H9 (cell line): ENCODE measurements around the gene NEDD4L. TPM values are rescaled to one million over a fixed set of nuclear protein-coding genes. Genes with fewer than 3 reads are reported as not detected.
A peak's percentile ranks its signal among the peaks of the same experiment; 100 is the strongest.

ENCODE experiments used
- DNase-seq: peaks from one replicate; pipeline ENCODE4 v3.0.0-alpha.2; 2017
- H2AFZ ChIP-seq: one replicate; pipeline ENCODE4 v1.6.1; 2013; ENCODE audit warnings: mild to moderate bottlenecking, low read length, control low read depth, moderate library complexity
- H2AK5ac ChIP-seq: 2 replicates; pipeline ENCODE4 v1.6.1; 2013; ENCODE audit warnings: low read length, control low read depth, mixed read lengths; ENCODE audit not compliant: insufficient read length
- H2BK120ac ChIP-seq: one replicate; pipeline ENCODE4 v1.6.1; 2013; ENCODE audit warnings: low read depth, mild to moderate bottlenecking, low read length, control low read depth, inconsistent platforms; ENCODE audit not compliant: poor library complexity, severe bottlenecking
- H2BK12ac ChIP-seq: 2 replicates; pipeline ENCODE4 v1.6.1; 2013; ENCODE audit warnings: low read length, control low read depth, mixed read lengths, low read depth; ENCODE audit not compliant: insufficient read length
- H2BK15ac ChIP-seq: 2 replicates; pipeline ENCODE4 v1.6.1; 2013; ENCODE audit warnings: low read depth, low read length, control low read depth
- H2BK20ac ChIP-seq: one replicate; pipeline ENCODE4 v1.6.1; 2013; ENCODE audit warnings: low read depth, mild to moderate bottlenecking, low read length, control low read depth, inconsistent platforms; ENCODE audit not compliant: poor library complexity, severe bottlenecking
- H2BK5ac ChIP-seq: 2 replicates; pipeline ENCODE4 v1.6.1; 2013; ENCODE audit warnings: low read length, control low read depth, mixed read lengths; ENCODE audit not compliant: insufficient read length
- H3K14ac ChIP-seq: 2 replicates; pipeline ENCODE4 v1.6.1; 2013; ENCODE audit warnings: low read length, control low read depth; ENCODE audit not compliant: insufficient read depth
- H3K18ac ChIP-seq: 2 replicates; pipeline ENCODE4 v1.6.1; 2013; ENCODE audit warnings: low read depth, mild to moderate bottlenecking, mixed read lengths, low read length, control low read depth; ENCODE audit not compliant: insufficient read length
- H3K23ac ChIP-seq: 2 replicates; pipeline ENCODE4 v1.6.1; 2013; ENCODE audit warnings: low read length, control low read depth, mixed read lengths, low read depth; ENCODE audit not compliant: insufficient read length
- H3K23me2 ChIP-seq: 2 replicates; pipeline ENCODE4 v1.6.1; 2013; ENCODE audit warnings: low read depth, mild to moderate bottlenecking, mixed read lengths, low read length, control low read depth; ENCODE audit not compliant: insufficient read length, poor library complexity, severe bottlenecking
- H3K27ac ChIP-seq: 2 replicates; pipeline ENCODE4 v1.5.1; 2013; ENCODE audit warnings: low read length, control low read depth, mixed read lengths, low read depth; ENCODE audit not compliant: insufficient read length
- H3K27me3 ChIP-seq: 2 replicates; pipeline ENCODE4 v1.6.1; 2013; ENCODE audit warnings: low read length, control low read depth, inconsistent platforms; ENCODE audit not compliant: insufficient read depth
- H3K4ac ChIP-seq: 2 replicates; pipeline ENCODE4 v1.6.1; 2013; ENCODE audit warnings: low read depth, mild to moderate bottlenecking, control low read depth, inconsistent platforms, low read length, moderate library complexity
- H3K4me1 ChIP-seq: 2 replicates; pipeline ENCODE4 v1.6.1; 2013; ENCODE audit warnings: low read length, control low read depth, inconsistent platforms; ENCODE audit not compliant: insufficient read depth
- H3K4me2 ChIP-seq: 2 replicates; pipeline ENCODE4 v1.6.1; 2013; ENCODE audit warnings: low read length, control low read depth, mixed read lengths; ENCODE audit not compliant: insufficient read length, insufficient read depth
- H3K56ac ChIP-seq: 2 replicates; pipeline ENCODE4 v1.6.1; 2013; ENCODE audit warnings: low read depth, mild to moderate bottlenecking, mixed read lengths, low read length, control low read depth; ENCODE audit not compliant: insufficient read length
- H3K79me1 ChIP-seq: 2 replicates; pipeline ENCODE4 v1.6.1; 2013; ENCODE audit warnings: low read depth, mild to moderate bottlenecking, moderate library complexity, low read length, control low read depth, inconsistent platforms; ENCODE audit not compliant: insufficient read depth, poor library complexity, severe bottlenecking
- H3K79me2 ChIP-seq: 2 replicates; pipeline ENCODE4 v1.6.1; 2013; ENCODE audit warnings: low read length, control low read depth, inconsistent platforms; ENCODE audit not compliant: insufficient read depth
- H3K9ac ChIP-seq: 2 replicates; pipeline ENCODE4 v1.6.1; 2013; ENCODE audit warnings: low read length, control low read depth, mixed read lengths; ENCODE audit not compliant: insufficient read length; ENCODE audit errors: extremely low read depth
- H3K9me3 ChIP-seq: one replicate; pipeline ENCODE4 v1.6.1; 2013; ENCODE audit warnings: low read depth, low read length, inconsistent platforms; ENCODE audit not compliant: control insufficient read depth
- H3T11ph ChIP-seq: one replicate; pipeline ENCODE4 v1.6.1; 2013; ENCODE audit warnings: mild to moderate bottlenecking, low read length, control low read depth, inconsistent platforms
- H4K20me1 ChIP-seq: one replicate; pipeline ENCODE4 v1.6.1; 2013; ENCODE audit not compliant: control insufficient read depth, insufficient read length, insufficient read depth
- H4K5ac ChIP-seq: 2 replicates; pipeline ENCODE4 v1.6.1; 2013; ENCODE audit warnings: low read depth, mild to moderate bottlenecking, mixed read lengths, low read length, control low read depth; ENCODE audit not compliant: insufficient read length
- H4K8ac ChIP-seq: replicated peaks from 2 replicates; pipeline ENCODE4 v1.6.1; 2013; ENCODE audit warnings: low read length, control low read depth, mixed read lengths, low read depth; ENCODE audit not compliant: insufficient read length
- H4K91ac ChIP-seq: 2 replicates; pipeline ENCODE4 v1.6.1; 2013; ENCODE audit warnings: low read depth, mild to moderate bottlenecking, moderate library complexity, mixed read lengths, low read length, control low read depth; ENCODE audit not compliant: insufficient read length
- H3K27ac Mint-ChIP-seq, 3 experiments: 2 replicates in 2 of 3; 3 replicates in 1 of 3; pipeline ENCODE4 v1.8.0; 2020 to 2021; ENCODE audit warnings: mixed read lengths in 3 of 3, mild to moderate bottlenecking in 1 of 3, moderate library complexity in 1 of 3
- H3K27me3 Mint-ChIP-seq: 2 replicates; pipeline ENCODE4 v1.8.0; 2021; ENCODE audit warnings: low read depth, mild to moderate bottlenecking, moderate library complexity, mixed read lengths
- H3K36me3 Mint-ChIP-seq, 3 experiments: 2 replicates in 2 of 3; 3 replicates in 1 of 3; pipeline ENCODE4 v1.8.0; 2020 to 2021; ENCODE audit warnings: low read depth in 3 of 3, mixed read lengths in 3 of 3; ENCODE audit not compliant: insufficient read depth in 1 of 3
- H3K4me1 Mint-ChIP-seq, 2 experiments: 2 replicates each; pipeline ENCODE4 v1.8.0; 2020; ENCODE audit warnings: mixed read lengths in 2 of 2
- H3K4me3 Mint-ChIP-seq, 2 experiments: 2 replicates in 1 of 2; 3 replicates in 1 of 2; pipeline ENCODE4 v1.8.0; 2020 to 2021; ENCODE audit warnings: mild to moderate bottlenecking in 2 of 2, mixed read lengths in 2 of 2, moderate library complexity in 1 of 2
- H3K9me3 Mint-ChIP-seq, 2 experiments: 2 replicates in 1 of 2; 3 replicates in 1 of 2; pipeline ENCODE4 v1.8.0; 2020; ENCODE audit warnings: mild to moderate bottlenecking in 2 of 2, mixed read lengths in 2 of 2, moderate library complexity in 1 of 2
- CTCF ChIP-seq: fragments of 200-600 bp; sonication (generic); conservative IDR thresholded peaks from 3 replicates; pipeline ENCODE4 v1.8.0; 2021; ENCODE audit warnings: antibody characterized with exemption, mild to moderate bottlenecking
- WGBS: extraction: QIAGEN DNeasy Blood & Tissue Kit; methylation state at CpG from one replicate; pipeline ENCODE4 v1.1.7; 2013; ENCODE audit warnings: missing lambda C conversion rate, low lambda C conversion rate, mixed read lengths; ENCODE audit not compliant: insufficient read length; ENCODE audit errors: extremely low coverage; 5-methylcytosine and 5-hydroxymethylcytosine counted together
- total RNA-seq: library from RNA; stranded (reverse); gene quantifications from 2 replicates; pipeline ENCODE4 v1.2.1, GENCODE V29; 2021

The NEDD4L gene
- total RNA-seq, 1 experiment from 2014 or later: 76.3 TPM

- no peak overlapping the region for H3K23ac ChIP-seq
- H3K4me1 ChIP-seq: no peaks in the 10 kb centered on the region
- no peak overlapping the region for H3T11ph ChIP-seq
- Mint-ChIP-seq H3K36me3 (no peaks in the 10 kb centered on the region), H3K27ac (peak overlapping the region in 2 of 3 experiments; percentile 50 to 77; a peak in 1 of 7 replicates), H3K27me3 (no peaks in the 10 kb centered on the region), H3K4me3 (no peak overlapping the region), H3K9me3 (no peaks in the 10 kb centered on the region), H3K4me1 (peaks cover 8 to 10% of the 10 kb centered on the region in 2 experiments; a peak in 3 of 4 replicates)
- H3K4ac ChIP-seq: no peak overlapping the region
- no peak overlapping the region for H2BK120ac ChIP-seq
- H4K91ac ChIP-seq: no peak overlapping the region
- no peak overlapping the region for H2BK12ac ChIP-seq
- no peak overlapping the region for H2AFZ ChIP-seq
- DNase-seq: no peak
- H2BK20ac ChIP-seq: no peak overlapping the region
- no peaks in the 10 kb centered on the region for H3K23me2 ChIP-seq
- no peak overlapping the region for H3K18ac ChIP-seq
- H3K9ac ChIP-seq: no peak overlapping the region
- H3K27me3 ChIP-seq: no peaks in the 10 kb centered on the region
- no peaks in the 10 kb centered on the region for H3K9me3 ChIP-seq
- H3K56ac ChIP-seq: no peak overlapping the region
- no peak overlapping the region for H4K5ac ChIP-seq
- no peaks in the 10 kb centered on the region for H4K20me1 ChIP-seq
- no CpG with 5 or more reads among the region's 21 CpGs for WGBS
- H3K14ac ChIP-seq: no peak overlapping the region
- H2AK5ac ChIP-seq: no peak overlapping the region
- H3K79me2 ChIP-seq: no peaks in the 10 kb centered on the region
- H3K4me2 ChIP-seq: no peak overlapping the region
- H2BK5ac ChIP-seq: no peak overlapping the region
- no peaks in the 10 kb centered on the region for H3K79me1 ChIP-seq
- TF ChIP-seq CTCF: no peak
- no peak overlapping the region for H2BK15ac ChIP-seq
- H4K8ac ChIP-seq: no peak overlapping the region
- no peak overlapping the region for H3K27ac ChIP-seq
These were observed 359.9 kb downstream of the NEDD4L start for GRCh38 chr18:58403799-58404455.
